Bronchial epithelial cell (primary cell): ENCODE results near the gene RGS8. TPM values are rescaled to one million over a fixed set of nuclear protein-coding genes. Genes with fewer than 3 reads are reported as not detected.

ENCODE experiments used
- DNase-seq: peaks from one replicate; pipeline ENCODE4 v3.0.0-alpha.2; 2010; ENCODE audit warnings: low read depth
- FAIRE-seq: peaks from 2 replicates; lab custom pipeline; 2011; peaks lifted over from hg19 to GRCh38; lab: Jason Lieb, UNC
- H3K27me3 ChIP-seq: 2 replicates; pipeline ENCODE4 v1.5.1; 2011; ENCODE audit warnings: low read length; ENCODE audit not compliant: control insufficient read depth, insufficient read depth
- H3K36me3 ChIP-seq: 2 replicates; pipeline ENCODE4 v1.5.1; 2011; ENCODE audit warnings: low read length; ENCODE audit not compliant: control insufficient read depth, insufficient read depth
- H3K4me3 ChIP-seq: 2 replicates; pipeline ENCODE4 v1.5.1; 2011; ENCODE audit warnings: mild to moderate bottlenecking, low read depth, low read length, control low read depth
- total RNA-seq: library from RNA; depleted of rRNA; stranded (reverse); fragments of >200 nt; gene quantifications from 2 replicates; pipeline ENCODE4 v1.2.1, GENCODE V29; 2014
- TF ChIP-seq, protein P1 (sequence below): IDR thresholded peaks from 2 replicates; pipeline ENCODE4 v1.5.1; 2011; ENCODE audit warnings: mild to moderate bottlenecking, moderate library complexity, low read length, control low read depth, inconsistent platforms; ENCODE audit not compliant: insufficient read depth, severe bottlenecking

Gene RGS8
- total RNA-seq, 1 donor from 2014 or later: under 0.01 TPM

DNA sequence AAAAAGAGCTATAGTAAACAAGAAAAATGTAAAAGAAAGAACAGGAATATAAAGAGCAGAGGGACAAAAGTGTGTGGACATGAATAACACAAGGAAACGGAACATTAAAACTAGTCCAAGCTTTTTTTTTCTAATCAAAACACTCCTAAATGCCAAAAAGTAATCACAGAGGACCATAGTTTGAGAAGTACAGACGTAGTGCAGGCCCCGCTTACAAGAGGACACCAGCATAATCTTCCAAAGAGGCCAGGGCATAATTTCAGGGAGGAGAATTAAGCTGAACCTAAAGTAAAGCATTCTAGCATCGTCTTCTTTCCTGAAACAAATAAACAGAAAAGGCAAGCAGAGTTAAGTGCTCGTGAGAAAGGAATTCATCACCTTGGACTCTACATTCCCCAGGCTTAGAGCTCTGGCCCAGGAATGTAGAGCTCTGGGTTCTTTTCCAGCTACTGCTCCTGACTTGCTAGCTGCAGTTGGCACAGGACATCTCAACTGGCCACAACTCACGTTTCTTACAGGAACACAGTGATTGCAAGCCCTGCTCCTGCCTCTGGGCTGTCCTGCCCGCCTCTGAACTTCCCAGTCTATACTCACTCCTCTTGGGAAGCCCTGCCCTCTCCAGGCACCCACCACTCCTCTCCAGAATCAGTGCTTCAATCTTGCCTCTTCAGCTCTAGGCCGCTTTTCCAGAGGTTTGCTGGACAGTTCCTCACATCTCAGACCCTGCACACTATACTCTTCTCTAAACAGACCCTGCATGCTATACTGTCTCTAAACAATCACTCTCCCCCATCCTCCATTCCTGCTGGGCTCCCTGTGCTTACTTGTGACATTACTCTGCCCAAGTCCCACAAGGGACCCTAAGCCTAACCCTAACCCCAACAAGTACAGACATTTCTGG, 9.8 kb downstream of the RGS8 start:
- H3K27me3 ChIP-seq: peaks cover 14% of the 10 kb centered on the region
- TF ChIP-seq, protein P1, sequence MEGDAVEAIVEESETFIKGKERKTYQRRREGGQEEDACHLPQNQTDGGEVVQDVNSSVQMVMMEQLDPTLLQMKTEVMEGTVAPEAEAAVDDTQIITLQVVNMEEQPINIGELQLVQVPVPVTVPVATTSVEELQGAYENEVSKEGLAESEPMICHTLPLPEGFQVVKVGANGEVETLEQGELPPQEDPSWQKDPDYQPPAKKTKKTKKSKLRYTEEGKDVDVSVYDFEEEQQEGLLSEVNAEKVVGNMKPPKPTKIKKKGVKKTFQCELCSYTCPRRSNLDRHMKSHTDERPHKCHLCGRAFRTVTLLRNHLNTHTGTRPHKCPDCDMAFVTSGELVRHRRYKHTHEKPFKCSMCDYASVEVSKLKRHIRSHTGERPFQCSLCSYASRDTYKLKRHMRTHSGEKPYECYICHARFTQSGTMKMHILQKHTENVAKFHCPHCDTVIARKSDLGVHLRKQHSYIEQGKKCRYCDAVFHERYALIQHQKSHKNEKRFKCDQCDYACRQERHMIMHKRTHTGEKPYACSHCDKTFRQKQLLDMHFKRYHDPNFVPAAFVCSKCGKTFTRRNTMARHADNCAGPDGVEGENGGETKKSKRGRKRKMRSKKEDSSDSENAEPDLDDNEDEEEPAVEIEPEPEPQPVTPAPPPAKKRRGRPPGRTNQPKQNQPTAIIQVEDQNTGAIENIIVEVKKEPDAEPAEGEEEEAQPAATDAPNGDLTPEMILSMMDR: no peak
- no peak overlapping the region for H3K4me3 ChIP-seq
- DNase-seq (no peak), FAIRE-seq (no peak)
- H3K36me3 ChIP-seq: no peaks in the 10 kb centered on the region

DNA sequence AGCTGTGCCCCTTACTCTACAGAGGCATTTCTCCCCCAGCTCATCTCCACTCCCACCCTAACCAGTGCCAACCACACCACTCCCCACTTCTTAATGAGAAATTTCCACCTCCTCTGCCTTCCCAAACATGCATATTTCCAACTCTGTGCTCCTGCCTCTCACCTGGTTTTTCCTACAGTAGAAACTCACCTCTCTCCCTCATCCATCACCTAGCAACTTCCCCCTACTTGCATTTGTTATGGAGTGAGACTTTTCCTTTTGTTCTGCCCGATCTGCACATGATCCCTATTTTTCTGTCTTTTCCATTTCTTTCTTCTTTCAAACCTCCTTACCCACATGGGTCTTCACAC, 11.9 kb downstream of the RGS8 start:
- Histone ChIP-seq H3K36me3 (no peaks in the 10 kb centered on the region), H3K4me3 (no peak overlapping the region), H3K27me3 (peaks cover 14% of the 10 kb centered on the region)
- TF ChIP-seq, protein P1: no peak
- DNase-seq (no peak), FAIRE-seq (no peak)

DNA sequence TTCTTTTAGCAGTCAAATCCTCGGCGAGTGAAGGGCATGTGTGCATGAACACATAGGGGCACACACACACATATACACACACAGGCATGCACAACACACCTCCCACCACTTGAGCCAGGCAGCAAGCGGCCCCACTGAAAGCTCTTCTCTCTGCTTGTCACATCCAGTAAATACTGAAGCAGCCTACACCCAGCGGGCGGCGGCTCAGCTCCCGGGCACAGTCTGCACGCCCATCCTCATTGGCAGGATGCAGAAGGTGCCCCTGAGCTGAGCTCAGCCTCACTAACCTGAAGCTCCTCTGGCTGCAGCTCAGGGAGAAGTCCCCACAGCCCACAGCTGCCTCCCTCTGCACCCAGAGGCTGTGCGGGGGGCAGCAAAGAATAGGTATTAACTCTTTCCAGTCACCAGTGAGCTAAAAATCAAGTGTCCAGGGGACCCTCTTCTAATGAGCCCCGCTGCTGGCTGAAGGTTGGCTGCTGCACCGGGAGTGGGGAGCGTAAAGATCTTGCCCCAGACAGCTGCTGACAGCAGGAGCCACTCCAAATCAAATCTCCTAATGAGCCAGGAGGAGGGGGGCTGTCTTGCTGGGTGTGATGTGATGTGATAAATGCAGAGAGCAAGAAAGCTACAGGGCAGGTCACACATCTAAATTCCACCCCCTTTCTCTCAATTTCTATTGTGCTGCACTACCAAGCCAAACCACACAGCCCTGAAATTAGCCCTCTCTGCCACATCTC, 12.5 kb downstream of the RGS8 start:
- Histone ChIP-seq H3K36me3 (no peaks in the 10 kb centered on the region), H3K4me3 (no peak overlapping the region), H3K27me3 (peaks cover 14% of the 10 kb centered on the region)
- DNase-seq (no peak), FAIRE-seq (no peak)
- TF ChIP-seq, protein P1: no peak

GRCh38 chr1:182670032-182670749, 14.2 kb downstream of the RGS8 start:
- Histone ChIP-seq H3K36me3 (no peaks in the 10 kb centered on the region), H3K4me3 (no peak overlapping the region), H3K27me3 (peaks cover 14% of the 10 kb centered on the region)
- TF ChIP-seq, protein P1: no peak
- no peak for FAIRE-seq
- no peak for DNase-seq

- no peak for DNase-seq
- no peak for FAIRE-seq
- peaks cover 14% of the 10 kb centered on the region for H3K27me3 ChIP-seq
- TF ChIP-seq, protein P1: no peak
- no peak overlapping the region for H3K4me3 ChIP-seq
- H3K36me3 ChIP-seq: no peaks in the 10 kb centered on the region
These were observed 15.1 kb downstream of the RGS8 start for GRCh38 chr1:182669266-182669665.
